Activated naive CD4-positive, alpha-beta T cell treated with anti-CD3 and anti-CD28 coated beads, Interleukin-2, amount 10 ng/mL, durations not matched to agents 7 days and 5 days (primary cell): ENCODE data around the gene ORC3.
A peak's percentile ranks its signal among the peaks of the same experiment; 100 is the strongest.
"Not testable (repeated sequence)": the region's sequence is repeated elsewhere in the genome, so short reads cannot be mapped to it uniquely, and the experiment has no call there.

Source experiments
- CTCF ChIA-PET: fragments of 350-600 bp; sonication (Branson Sonifier 250); formaldehyde crosslinking; loops from one replicate; lab custom pipeline; 2021; ENCODE audit warnings: antibody characterized with exemption; lab: Charles Lee
- DNase-seq: peaks from one replicate; pipeline ENCODE4 v3.0.0-alpha.2; 2020
- H3K27ac Mint-ChIP-seq: one replicate; pipeline ENCODE4 v1.8.0; 2021; ENCODE audit warnings: mild to moderate bottlenecking, moderate library complexity, mixed read lengths
- H3K27me3 Mint-ChIP-seq: one replicate; pipeline ENCODE4 v1.8.0; 2021; ENCODE audit warnings: mild to moderate bottlenecking, mixed read lengths
- H3K36me3 Mint-ChIP-seq: one replicate; pipeline ENCODE4 v1.8.0; 2021; ENCODE audit warnings: mixed read lengths
- H3K4me1 Mint-ChIP-seq: one replicate; pipeline ENCODE4 v1.8.0; 2021; ENCODE audit warnings: mixed read lengths
- H3K4me3 Mint-ChIP-seq: one replicate; pipeline ENCODE4 v1.8.0; 2021; ENCODE audit warnings: mild to moderate bottlenecking, moderate library complexity, mixed read lengths
- H3K9me3 Mint-ChIP-seq: one replicate; pipeline ENCODE4 v1.8.0; 2021; ENCODE audit warnings: mixed read lengths

The ORC3 gene

GRCh38 chr6:87700397-87701343 is 110.7 kb downstream of the ORC3 start:
- H3K36me3 Mint-ChIP-seq: peaks cover 22% of the 10 kb centered on the region
- CTCF ChIA-PET: interaction anchor here (0.6 to 0.9 kb wide), 3 partner anchors 32 to 131 kb away, joined by 3 to 4 read pairs (median 3); no protein-coding TSS in a partner anchor
- peaks cover 48% of the 10 kb centered on the region for H3K4me1 Mint-ChIP-seq
- peak overlapping the region; percentile 90 for H3K4me3 Mint-ChIP-seq
- H3K27ac Mint-ChIP-seq: peak overlapping the region; percentile 91
- no peaks in the 10 kb centered on the region for H3K9me3 Mint-ChIP-seq
- H3K27me3 Mint-ChIP-seq: no peaks in the 10 kb centered on the region
- peak; percentile 36 for DNase-seq

- Mint-ChIP-seq H3K4me1 (peaks cover 41% of the 10 kb centered on the region), H3K27me3 (no peaks in the 10 kb centered on the region)
- CTCF ChIA-PET: interaction anchor here (0.6 kb wide), 1 partner anchor 33 kb away, joined by 3 read pairs; no protein-coding TSS in a partner anchor
These were observed 111.4 kb downstream of the ORC3 start for GRCh38 chr6:87701344-87701675.

GRCh38 chr6:87701676-87702588 is 112.0 kb downstream of the ORC3 start, which contains the start of gene AKIRIN2:
Gene AKIRIN2, minus strand, starts transcription at chr6:87702233. Its CDS starts 549 bp downstream, at chr6:87701684.
- H3K36me3 Mint-ChIP-seq: peaks cover 22% of the 10 kb centered on the region
- peaks cover 40% of the 10 kb centered on the region for H3K4me1 Mint-ChIP-seq
- CTCF ChIA-PET: no interaction called here

More at GRCh38 chr6:87701344-87701675, 111.4 kb downstream of the ORC3 start:
- Mint-ChIP-seq H3K36me3 (peaks cover 22% of the 10 kb centered on the region), H3K9me3 (no peaks in the 10 kb centered on the region), H3K4me3 (peak overlapping the region; percentile 90), H3K27ac (peak overlapping the region; percentile 91)
- DNase-seq: peak; percentile 48

DNA sequence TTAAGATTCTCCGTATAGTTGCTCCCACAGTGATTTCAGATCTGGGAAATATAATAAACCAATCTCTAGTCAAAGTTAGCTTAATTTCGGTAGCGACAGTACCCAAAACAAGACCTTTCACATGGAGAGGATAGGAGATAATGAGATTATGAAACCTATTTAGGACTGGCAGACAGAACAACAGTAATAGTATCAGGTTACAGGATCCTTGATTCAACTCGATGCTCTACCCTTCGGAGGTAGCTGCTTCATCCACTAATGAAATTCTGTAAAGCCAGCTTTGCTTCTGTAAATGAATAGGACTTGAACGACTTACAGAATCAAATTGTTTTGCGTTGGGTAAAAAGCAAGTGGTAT is 112.6 kb downstream of the ORC3 start:
- H3K27me3 Mint-ChIP-seq: no peaks in the 10 kb centered on the region
- H3K27ac Mint-ChIP-seq: peak overlapping the region; percentile 91
- DNase-seq: no peak
- H3K9me3 Mint-ChIP-seq: no peaks in the 10 kb centered on the region
- peaks cover 20% of the 10 kb centered on the region for H3K36me3 Mint-ChIP-seq
- peak overlapping the region; percentile 90 for H3K4me3 Mint-ChIP-seq
- CTCF ChIA-PET: interaction anchor here (0.7 kb wide), 1 partner anchor 30 kb away, joined by 3 read pairs; no protein-coding TSS in a partner anchor
- peaks cover 36% of the 10 kb centered on the region for H3K4me1 Mint-ChIP-seq

More at GRCh38 chr6:87701676-87702588, 112.0 kb downstream of the ORC3 start, which contains the start of gene AKIRIN2:
- DNase-seq: peak; percentile 97
- no peaks in the 10 kb centered on the region for H3K27me3 Mint-ChIP-seq
- H3K4me3 Mint-ChIP-seq: peak within 1 kb of the TSS; percentile 90
- peak within 1 kb of the TSS; percentile 91 for H3K27ac Mint-ChIP-seq
- H3K9me3 Mint-ChIP-seq: no peaks in the 10 kb centered on the region

GRCh38 chr6:87703039-87703438 is 113.1 kb downstream of the ORC3 start:
- not testable (repeated sequence) for H3K9me3 Mint-ChIP-seq, H3K27me3 Mint-ChIP-seq, DNase-seq
- CTCF ChIA-PET: interaction anchor here (0.7 kb wide), 1 partner anchor 30 kb away, joined by 3 read pairs; no protein-coding TSS in a partner anchor
- Mint-ChIP-seq H3K4me1 (peaks cover 32% of the 10 kb centered on the region), H3K4me3 (peak overlapping the region; percentile 90), H3K36me3 (peaks cover 17% of the 10 kb centered on the region), H3K27ac (peak overlapping the region; percentile 91)

DNA sequence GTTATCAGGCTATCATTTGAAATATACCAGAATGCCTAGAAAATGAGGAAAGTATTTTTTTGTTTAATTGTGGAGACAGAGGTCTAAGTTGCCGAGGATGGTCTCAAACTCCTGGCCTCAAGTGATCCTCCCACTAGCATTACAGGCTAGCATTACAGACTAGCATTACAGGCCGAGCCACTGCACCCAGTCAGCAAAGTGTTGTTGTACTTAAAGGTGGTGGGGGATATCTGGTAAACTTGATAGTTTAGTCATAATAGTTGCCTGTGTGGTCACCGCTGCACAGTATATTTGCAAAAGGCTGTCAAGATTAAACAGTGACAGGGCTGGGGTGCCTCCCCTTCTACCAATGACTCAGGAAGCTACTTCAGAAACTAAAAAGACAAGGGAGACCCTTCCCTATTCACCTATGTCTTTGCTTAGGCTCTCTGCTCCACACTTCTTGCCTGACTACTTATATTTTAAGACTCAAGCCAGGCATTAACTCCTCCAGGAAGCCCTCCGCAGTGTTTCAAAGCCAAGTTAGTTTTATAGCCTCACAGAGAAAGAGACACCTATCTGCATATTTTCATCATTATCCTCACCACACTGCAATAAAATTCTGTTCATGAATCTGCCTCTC is 115.2 kb downstream of the ORC3 start:
- DNase-seq: no peak
- H3K36me3 Mint-ChIP-seq: peaks cover 10% of the 10 kb centered on the region
- no peak overlapping the region for H3K4me3 Mint-ChIP-seq
- H3K4me1 Mint-ChIP-seq: peaks cover 18% of the 10 kb centered on the region
- no peaks in the 10 kb centered on the region for H3K27me3 Mint-ChIP-seq
- H3K27ac Mint-ChIP-seq: no peak overlapping the region
- H3K9me3 Mint-ChIP-seq: no peaks in the 10 kb centered on the region
- CTCF ChIA-PET: interaction anchor here (1.1 kb wide), 1 partner anchor 9 kb away, joined by 4 read pairs; no protein-coding TSS in a partner anchor

GRCh38 chr6:87706187-87706966 is 116.4 kb downstream of the ORC3 start:
- H3K4me3 Mint-ChIP-seq: no peak overlapping the region
- H3K36me3 Mint-ChIP-seq: no peaks in the 10 kb centered on the region
- CTCF ChIA-PET: interaction anchor here (0.7 to 1.1 kb wide), 2 partner anchors 8 to 129 kb away, joined by 3 to 4 read pairs; no protein-coding TSS in a partner anchor
- H3K9me3 Mint-ChIP-seq: no peaks in the 10 kb centered on the region
- no peak overlapping the region for H3K27ac Mint-ChIP-seq
- peaks cover 18% of the 10 kb centered on the region for H3K4me1 Mint-ChIP-seq
- no peak for DNase-seq
- H3K27me3 Mint-ChIP-seq: no peaks in the 10 kb centered on the region

DNA sequence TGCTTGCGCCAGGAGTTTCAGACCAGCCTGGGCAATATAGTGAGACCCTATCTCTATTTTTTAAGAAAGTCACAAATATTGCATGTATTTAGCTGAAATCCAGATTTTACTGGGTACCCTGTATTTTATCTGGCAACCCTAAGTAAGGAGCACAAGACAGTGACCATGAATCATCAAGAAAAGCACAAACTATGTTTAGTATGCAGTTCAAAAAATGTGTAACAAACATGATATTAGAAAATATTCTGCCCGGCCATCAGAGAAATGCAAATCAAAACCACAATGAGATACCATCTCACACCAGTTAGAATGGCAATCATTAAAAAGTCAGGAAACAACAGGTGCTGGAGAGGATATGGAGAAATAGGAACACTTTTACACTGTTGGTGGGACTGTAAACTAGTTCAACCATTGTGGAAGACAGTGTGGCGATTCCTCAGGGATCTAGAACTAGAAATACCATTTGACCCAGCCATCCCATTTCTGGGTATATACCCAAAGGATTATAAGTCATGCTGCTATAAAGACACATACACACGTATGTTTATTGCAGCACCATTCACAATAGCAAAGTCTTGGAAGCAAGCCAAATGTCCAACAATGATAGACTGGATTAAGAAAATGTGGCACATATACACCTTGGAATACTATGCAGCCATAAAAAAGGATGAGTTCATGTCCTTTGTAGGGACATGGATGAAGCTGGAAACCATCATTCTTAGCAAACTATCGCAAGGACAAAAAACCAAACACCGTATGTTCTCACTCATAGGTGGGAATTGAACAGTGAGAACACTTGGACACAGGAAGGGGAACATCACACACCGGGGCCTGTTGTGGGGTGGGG is 118.9 kb downstream of the ORC3 start:
- DNase-seq, H3K9me3 Mint-ChIP-seq, H3K4me1 Mint-ChIP-seq, H3K27me3 Mint-ChIP-seq, CTCF ChIA-PET, H3K27ac Mint-ChIP-seq, H3K4me3 Mint-ChIP-seq, H3K36me3 Mint-ChIP-seq: not testable (repeated sequence)

DNA sequence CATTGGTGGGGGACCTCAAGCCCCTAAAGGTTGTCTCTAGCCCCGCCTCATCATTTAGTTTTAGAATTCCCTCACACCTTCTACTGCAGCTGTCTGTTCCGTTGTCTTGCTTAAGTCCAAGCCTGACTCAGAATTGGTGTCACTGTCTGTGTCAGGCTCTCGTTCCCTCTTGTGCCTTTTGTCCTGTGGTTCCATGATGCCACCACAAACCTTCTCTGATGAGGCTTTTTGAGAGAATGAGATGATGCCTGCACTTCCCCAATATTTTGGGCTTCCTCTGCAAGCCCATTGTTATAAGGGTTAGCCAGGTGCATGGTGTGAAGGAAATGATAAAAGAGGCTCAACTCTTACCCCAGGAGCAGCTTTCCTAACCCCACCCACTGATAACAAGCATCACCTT is 120.2 kb downstream of the ORC3 start:
- Mint-ChIP-seq H3K4me1 (peaks cover 15% of the 10 kb centered on the region), H3K4me3 (no peak overlapping the region), H3K27me3 (no peaks in the 10 kb centered on the region), H3K27ac (no peak overlapping the region), H3K36me3 (no peaks in the 10 kb centered on the region), H3K9me3 (no peaks in the 10 kb centered on the region)
- DNase-seq: no peak
- CTCF ChIA-PET: no interaction called here

- not testable (repeated sequence) for H3K4me1 Mint-ChIP-seq, H3K27me3 Mint-ChIP-seq, H3K9me3 Mint-ChIP-seq, H3K27ac Mint-ChIP-seq, H3K36me3 Mint-ChIP-seq, H3K4me3 Mint-ChIP-seq, DNase-seq
- CTCF ChIA-PET: interaction anchor here (0.5 to 1.1 kb wide), 3 partner anchors 17 to 1061 kb away, joined by 3 read pairs; no protein-coding TSS in a partner anchor
These were observed 122.8 kb downstream of the ORC3 start for GRCh38 chr6:87712713-87713112.

- CTCF ChIA-PET: interaction anchor here (0.7 to 1.2 kb wide), 3 partner anchors 8 to 117 kb away, joined by 3 to 4 read pairs (median 3); no protein-coding TSS in a partner anchor
- no peak overlapping the region for H3K27ac Mint-ChIP-seq
- H3K4me1 Mint-ChIP-seq: peaks cover 10% of the 10 kb centered on the region
- DNase-seq: no peak
- no peak overlapping the region for H3K4me3 Mint-ChIP-seq
- H3K9me3 Mint-ChIP-seq: no peaks in the 10 kb centered on the region
- no peaks in the 10 kb centered on the region for H3K27me3 Mint-ChIP-seq
- H3K36me3 Mint-ChIP-seq: no peaks in the 10 kb centered on the region
These were observed 124.3 kb downstream of the ORC3 start for GRCh38 chr6:87714093-87714842.
